Measurements from ENCODE around the gene ATP1A4. TPM values are rescaled to one million over a fixed set of nuclear protein-coding genes. Genes with fewer than 3 reads are reported as not detected.

The ATP1A4 gene
- total and polyA plus RNA-seq, 2 of the 8 experiments (the other 6 are each of a cell fraction or from before 2014, with no cell fraction given): 0.48 to 0.61 TPM

GRCh38 chr1:160157174-160157573 is 5.8 kb downstream of the ATP1A4 start:
- FAIRE-seq: no peak
- TF ChIP-seq EGR1 (IDR thresholded peaks at IDR 0.05; ENCODE audit: borderline replicate concordance, low read depth, low read length) (no peak), TCF12 (IDR thresholded peaks at IDR 0.05; ENCODE audit: low read depth, low read length) (no peak), TAF7 (optimal IDR thresholded peaks at IDR 0.05; ENCODE audit: borderline replicate concordance, low read depth, low read length) (no peak), EP300 (IDR thresholded peaks at IDR 0.05; ENCODE audit: borderline replicate concordance in 1 of 2, low read depth in 2 of 2, low read length in 2 of 2) (no peak), POLR2AphosphoS5 (IDR thresholded peaks at IDR 0.05; ENCODE audit: low read depth, low read length) (no peak), CTCF (IDR thresholded peaks at IDR 0.05; ENCODE audit: control extremely low read depth in 1 of 3, insufficient read depth in 1 of 3, low read depth in 1 of 3, low read length in 3 of 3) (no peak), PHF8 (conservative IDR thresholded peaks at IDR 0.05; ENCODE audit: low read depth, low read length) (no peak), YY1 (IDR thresholded peaks at IDR 0.05; ENCODE audit: low read depth, low read length) (no peak), SP1 (IDR thresholded peaks at IDR 0.05; ENCODE audit: low read depth, low read length) (no peak), JUND (IDR thresholded peaks at IDR 0.05; ENCODE audit: low read length) (no peak), E2F6 (IDR thresholded peaks at IDR 0.05) (no peak)

More at GRCh38 chr1:160157174-160157573, 5.8 kb downstream of the ATP1A4 start:
- ChIA-PET CTCF (ENCODE audit: partially characterized antibody) (interaction anchor here (0.6 to 18.4 kb wide), 16 partner anchors 12 to 833 kb away, joined by 4 to 257 read pairs (median 7); partner anchors contain the start of genes CASQ1 and PEA15), POLR2A (ENCODE audit: partially characterized antibody) (interaction anchor here (0.7 to 1.2 kb wide), 5 partner anchors 10 to 95 kb away, joined by 3 to 5 read pairs (median 3); partner anchors contain the start of gene CASQ1)
- Histone ChIP-seq H4K8ac (ENCODE audit: extremely low read depth, insufficient read depth, low read length) (no peak overlapping the region), H3K27me3 (replicated peaks in 1 of 4; ENCODE audit: control insufficient read depth in 3 of 4, extremely low read depth in 1 of 4, insufficient read depth in 3 of 4, low read length in 3 of 4) (no peaks in the 10 kb centered on the region; a peak in 1 of 7 replicates), H2BK5ac (ENCODE audit: low read depth, low read length) (no peak overlapping the region), H2AK5ac (ENCODE audit: low read depth, low read length) (no peak overlapping the region), H2BK20ac (ENCODE audit: low read length) (no peak overlapping the region), H4K5ac (ENCODE audit: insufficient read length, low read depth, low read length) (no peak overlapping the region), H4K20me1 (replicated peaks in 1 of 2; ENCODE audit: control insufficient read depth in 1 of 2, insufficient read depth in 2 of 2, low read length in 2 of 2) (no peaks in the 10 kb centered on the region), H3K4me2 (ENCODE audit: insufficient read depth in 1 of 2, low read depth in 2 of 2, low read length in 2 of 2) (no peak overlapping the region), H2BK15ac (ENCODE audit: low read length) (no peak overlapping the region), H3K23ac (ENCODE audit: insufficient read length) (no peak overlapping the region), H3K56ac (replicated peaks; ENCODE audit: insufficient read length, low read depth, low read length) (no peak overlapping the region), H3K4ac (replicated peaks; ENCODE audit: insufficient read length, low read depth, low read length) (no peak overlapping the region), H3K27ac (ENCODE audit: low read depth, low read length) (no peak overlapping the region), H2AFZ (ENCODE audit: low read length) (no peak overlapping the region), H3K23me2 (ENCODE audit: low read depth, low read length) (no peaks in the 10 kb centered on the region), H2BK12ac (ENCODE audit: low read depth, low read length) (no peak overlapping the region), H3K4me1 (replicated peaks in 1 of 4; ENCODE audit: control insufficient read depth in 3 of 4, insufficient read depth in 4 of 4, low read length in 3 of 4) (no peaks in the 10 kb centered on the region), H3K9me3 (ENCODE audit: insufficient read depth in 2 of 2, low read depth in 1 of 2, low read length in 1 of 2) (no peaks in the 10 kb centered on the region), H3K18ac (ENCODE audit: extremely low read depth, low read length) (no peak overlapping the region), H2BK120ac (replicated peaks; ENCODE audit: low read depth, low read length) (no peak overlapping the region), H3K14ac (ENCODE audit: insufficient read length) (no peak overlapping the region), H3K79me1 (ENCODE audit: low read depth, low read length) (no peaks in the 10 kb centered on the region), H3K4me3 (ENCODE audit: extremely low read depth in 1 of 4, insufficient read depth in 2 of 4, low read depth in 3 of 4, low read length in 4 of 4) (no peak overlapping the region), H3K79me2 (ENCODE audit: control insufficient read depth in 1 of 2, insufficient read depth in 2 of 2, low read length in 2 of 2) (no peaks in the 10 kb centered on the region), H4K91ac (replicated peaks; ENCODE audit: insufficient read length, low read length) (no peak overlapping the region), H3K36me3 (ENCODE audit: control insufficient read depth in 2 of 4, insufficient read depth in 4 of 4, low read length in 3 of 4) (no peaks in the 10 kb centered on the region), H3K9ac (replicated peaks in 1 of 4; ENCODE audit: extremely low read depth in 1 of 4, low read depth in 3 of 4, low read length in 3 of 4) (no peak overlapping the region)
- DNase-seq (ENCODE audit: low read depth in 1 of 2, low spot score in 2 of 2): no peak
- 81% methylated on average over 4 of the region's 4 CpGs; no CpG with 5 or more reads in 1 of the 2 experiments for WGBS, 2 experiments (ENCODE audit: extremely low coverage in 1 of 2, insufficient coverage in 1 of 2, insufficient read length in 1 of 2, insufficient replicate concordance in 2 of 2, low coverage in 1 of 2, low lambda C conversion rate in 2 of 2, missing lambda C conversion rate in 1 of 2)
